Ovary (tissue), 9 donors: ENCODE results near the gene HS6ST3. TPM values are rescaled to one million over a fixed set of nuclear protein-coding genes. Genes with fewer than 3 reads are reported as not detected.

ENCODE experiments used
- DNase-seq, 5 donors: peaks; one replicate each; pipeline ENCODE4 v3.0.0-alpha.2; 2019 to 2020
- H3K27ac ChIP-seq, 2 donors: fragments of 200-600 bp; one replicate each; pipeline versions ENCODE4 v1.5.1 to v1.8.0; 2019 to 2022
- H3K27me3 ChIP-seq: fragments of 200-600 bp; one replicate; pipeline ENCODE4 v1.8.0; 2022
- H3K36me3 ChIP-seq: fragments of 200-600 bp; sonication (generic); one replicate; pipeline ENCODE4 v1.5.1; 2019
- H3K4me1 ChIP-seq: one replicate; pipeline ENCODE4 v1.8.1; 2013; ENCODE audit warnings: mild to moderate bottlenecking, moderate library complexity; ENCODE audit not compliant: insufficient read depth
- H3K4me3 ChIP-seq: fragments of 200-600 bp; sonication (generic); one replicate; pipeline ENCODE4 v1.5.1; 2017
- H3K9me3 ChIP-seq, 2 donors: fragments of 200-600 bp in 1 of 2; sonication (generic) in 1 of 2; one replicate each; pipeline versions ENCODE4 v1.5.1 to v1.8.1; 2013 to 2019; ENCODE audit warnings: mild to moderate bottlenecking in 1 of 2, moderate library complexity in 1 of 2
- EP300 ChIP-seq: sonication (generic); formaldehyde crosslinking; IDR thresholded peaks from one replicate; pipeline ENCODE4 v1.6.1; 2017; ENCODE audit warnings: antibody characterized with exemption
- POLR2A ChIP-seq: fragments of 450-650 bp; IDR thresholded peaks from one replicate; pipeline ENCODE4 v1.6.1; 2017; ENCODE audit warnings: antibody characterized with exemption, mild to moderate bottlenecking, moderate library complexity
- WGBS, 3 donors: extraction: QIAGEN DNeasy Blood & Tissue Kit in 1 of 3; methylation state at CpG; one replicate each; pipeline versions ENCODE4 v1.1.5 to v1.1.7; 2013 to 2017; 5-methylcytosine and 5-hydroxymethylcytosine counted together
- intact Hi-C, 4 donors: fragments of 100-400 bp; cut with DNase I; formaldehyde crosslinking; loops; one replicate each; pipeline versions ENCODE4 v1.11.0 to v1.15.1; 2022 to 2023
- polyA plus RNA-seq, 2 donors: library from polyadenylated mRNA; stranded (reverse); fragments of 200-250 nt in 1 of 2; fragments of 350-450 nt in 1 of 2; fragmentation: Illumina TruSeq in 1 of 2; extraction: RNeasy Lipid Tissue Mini Kit (QIAGEN cat#74804) in 1 of 2; gene quantifications; one replicate each; pipeline ENCODE4 v1.2.3, GENCODE V29; 2013 to 2014
- total RNA-seq, 7 donors: library from RNA; depleted of rRNA in 2 of 7; stranded (reverse); fragments of >200 nt in 2 of 7; fragmentation: NEBNext Ultra II Directional in 3 of 7; extraction: Animal tissue kit (Norgen Biotek cat#: 25700) in 3 of 7; gene quantifications; one replicate each; pipeline versions ENCODE4 v1.1.0 to v1.2.4, GENCODE V29; 2016 to 2023
- TF ChIP-seq, protein P1 (sequence below), 3 donors: fragments of 450-650 bp in 2 of 3; fragments of 200-600 bp in 1 of 3; IDR thresholded peaks; one replicate each; pipeline versions ENCODE4 v1.5.1 to v1.8.0; 2016 to 2022; ENCODE audit warnings: antibody characterized with exemption in 3 of 3, mild to moderate bottlenecking in 1 of 3
- donor health status: DM: no; HTN: no; CAD: no; lungs with moderate emphysema.
- donor health status: DM: no; HTN: no; CAD: no.
- donor health status: Bipolar disorder and iron deficiency.
- donor health status: DM: yes; HTN: yes; CAD: no.
- donor health status: DM: no; HTN: no; CAD: no.
- donor health status: DM: yes; HTN: yes; CAD: no.

HS6ST3 gene
- total and polyA plus RNA-seq, 9 donors, result 0.05 to 0.46 (median 0.19) TPM; not detected in 3

DNA sequence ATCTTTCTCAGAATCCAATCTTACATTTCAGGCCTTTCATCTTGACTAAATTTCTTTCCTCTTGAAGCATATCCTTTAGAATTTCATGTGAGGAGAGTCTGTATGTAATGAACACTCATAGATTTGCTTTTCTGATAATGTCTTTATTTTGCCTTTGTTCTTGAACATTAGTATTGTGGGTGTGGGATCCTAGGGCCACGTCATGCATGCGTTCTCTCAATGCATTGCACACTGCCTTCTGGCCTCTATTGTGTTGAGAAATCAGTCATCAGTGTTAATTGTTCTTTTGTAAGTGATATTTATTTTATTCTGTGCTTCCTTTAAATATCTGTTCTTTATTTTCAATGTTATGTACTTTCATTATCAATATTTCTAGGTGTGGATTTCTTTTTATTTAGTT is 539.4 kb downstream of the HS6ST3 start:
- TF ChIP-seq EP300, result no peak
- TF ChIP-seq POLR2A, result no peak
- TF ChIP-seq, protein P1, sequence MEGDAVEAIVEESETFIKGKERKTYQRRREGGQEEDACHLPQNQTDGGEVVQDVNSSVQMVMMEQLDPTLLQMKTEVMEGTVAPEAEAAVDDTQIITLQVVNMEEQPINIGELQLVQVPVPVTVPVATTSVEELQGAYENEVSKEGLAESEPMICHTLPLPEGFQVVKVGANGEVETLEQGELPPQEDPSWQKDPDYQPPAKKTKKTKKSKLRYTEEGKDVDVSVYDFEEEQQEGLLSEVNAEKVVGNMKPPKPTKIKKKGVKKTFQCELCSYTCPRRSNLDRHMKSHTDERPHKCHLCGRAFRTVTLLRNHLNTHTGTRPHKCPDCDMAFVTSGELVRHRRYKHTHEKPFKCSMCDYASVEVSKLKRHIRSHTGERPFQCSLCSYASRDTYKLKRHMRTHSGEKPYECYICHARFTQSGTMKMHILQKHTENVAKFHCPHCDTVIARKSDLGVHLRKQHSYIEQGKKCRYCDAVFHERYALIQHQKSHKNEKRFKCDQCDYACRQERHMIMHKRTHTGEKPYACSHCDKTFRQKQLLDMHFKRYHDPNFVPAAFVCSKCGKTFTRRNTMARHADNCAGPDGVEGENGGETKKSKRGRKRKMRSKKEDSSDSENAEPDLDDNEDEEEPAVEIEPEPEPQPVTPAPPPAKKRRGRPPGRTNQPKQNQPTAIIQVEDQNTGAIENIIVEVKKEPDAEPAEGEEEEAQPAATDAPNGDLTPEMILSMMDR (IDR thresholded peaks at IDR 0.05), result no peak
- WGBS, 3 donors, result 85 to 93% (median 91%) methylated on average over 2 of the region's 2 CpGs
- H3K9me3 ChIP-seq, result no peaks in the 10 kb centered on the region
- H3K27me3 ChIP-seq, result peaks cover 3% of the 10 kb centered on the region
- intact Hi-C loops, result no loop called here
- DNase-seq, result no peak
- no peaks in the 10 kb centered on the region for H3K4me1 ChIP-seq
- no peaks in the 10 kb centered on the region for H3K36me3 ChIP-seq
- H3K4me3 ChIP-seq, result no peak overlapping the region
- H3K27ac ChIP-seq, result no peak overlapping the region

- Histone ChIP-seq H3K9me3 (no peaks in the 10 kb centered on the region), H3K4me1 (no peaks in the 10 kb centered on the region), H3K36me3 (no peaks in the 10 kb centered on the region), H3K27ac (no peak overlapping the region), H3K4me3 (no peak overlapping the region), H3K27me3 (no peaks in the 10 kb centered on the region)
- no peak for DNase-seq
- TF ChIP-seq, protein P1 (IDR thresholded peaks at IDR 0.05), result no peak
- TF ChIP-seq EP300 (no peak), POLR2A (no peak)
- intact Hi-C loops, result no loop called here
- 86 to 90% (median 88%) methylated on average over 11 of the region's 11 CpGs for WGBS, 3 donors
Measured at GRCh38 chr13:96632536-96633320, 542.8 kb downstream of the HS6ST3 start.

DNA sequence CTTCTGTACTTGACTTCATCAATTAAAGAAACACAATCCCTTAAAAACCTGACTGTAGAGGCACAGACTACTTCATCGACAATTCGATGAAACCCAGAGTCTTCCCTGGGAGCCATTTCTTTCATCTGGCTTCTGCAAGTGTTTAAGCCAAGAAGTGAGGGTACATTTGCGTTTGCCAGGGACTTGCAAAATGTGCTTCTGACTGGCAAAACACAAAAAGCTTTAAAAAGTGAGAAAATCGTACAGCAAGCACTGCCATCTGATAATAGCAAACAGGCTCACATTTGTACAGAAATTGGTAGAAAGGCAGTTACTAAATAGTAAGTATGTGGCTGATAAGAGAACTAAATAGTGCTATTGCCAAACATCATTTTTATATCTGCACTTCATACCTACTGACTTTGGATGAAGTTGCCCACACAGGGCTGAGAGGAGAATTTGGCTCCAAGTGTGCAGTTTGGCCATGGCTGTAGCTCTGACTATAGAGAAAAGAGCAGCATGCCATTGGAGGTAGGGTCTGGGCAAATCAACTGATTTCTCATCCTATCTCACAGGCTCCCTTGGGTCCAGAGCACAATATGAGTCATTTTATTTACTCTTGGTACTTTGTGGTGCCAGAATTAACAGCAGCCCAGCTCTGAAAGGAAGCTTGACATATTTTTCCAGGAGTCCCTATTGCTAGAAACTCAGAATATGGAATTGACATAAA is 546.2 kb downstream of the HS6ST3 start:
- DNase-seq, result no peak
- Histone ChIP-seq H3K4me3 (no peak overlapping the region), H3K27ac (no peak overlapping the region), H3K9me3 (no peaks in the 10 kb centered on the region), H3K4me1 (no peaks in the 10 kb centered on the region), H3K36me3 (no peaks in the 10 kb centered on the region), H3K27me3 (no peaks in the 10 kb centered on the region)
- TF ChIP-seq, protein P1 (IDR thresholded peaks at IDR 0.05), result no peak
- TF ChIP-seq POLR2A, result no peak
- no peak for TF ChIP-seq EP300
- intact Hi-C loops, result no loop called here
- WGBS, 3 donors, result 72 to 80% (median 72%) methylated on average over 4 of the region's 4 CpGs

DNA sequence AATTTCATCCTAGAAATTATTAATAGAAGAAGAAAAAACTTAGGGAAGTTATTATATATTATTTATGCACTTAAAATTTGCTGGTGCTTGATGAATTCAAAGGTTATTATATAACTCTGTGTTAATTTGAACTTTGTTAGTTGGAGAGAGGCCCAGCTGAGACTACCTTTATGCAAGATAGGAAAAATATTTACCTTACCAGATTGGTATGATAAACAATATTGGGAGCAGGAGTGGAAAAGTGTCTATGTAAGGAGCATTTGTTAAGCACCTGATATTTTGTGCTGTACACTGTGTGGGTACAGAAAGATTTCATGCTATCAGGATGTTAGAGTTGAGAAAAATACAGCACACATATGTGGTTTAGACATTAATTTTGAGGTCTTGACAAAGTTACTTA is 547.1 kb downstream of the HS6ST3 start:
- intact Hi-C loops, result no loop called here

More for the DNA sequence above, 547.1 kb downstream of the HS6ST3 start:
- TF ChIP-seq, protein P1 (IDR thresholded peaks at IDR 0.05), result no peak
- TF ChIP-seq EP300, result no peak
- TF ChIP-seq POLR2A, result no peak
- Histone ChIP-seq H3K4me3 (no peak overlapping the region), H3K9me3 (no peaks in the 10 kb centered on the region), H3K4me1 (no peaks in the 10 kb centered on the region), H3K36me3 (no peaks in the 10 kb centered on the region), H3K27ac (no peak overlapping the region), H3K27me3 (no peaks in the 10 kb centered on the region)
- DNase-seq, result no peak
